ENCODE measurements around the gene FAM131C.

FAM131C gene

GRCh38 chr1:16018749-16019643 is 54.5 kb downstream of the FAM131C start:
- Histone ChIP-seq H3K9me3 (replicated peaks in 1 of 2; ENCODE audit: control insufficient read depth in 2 of 2, insufficient read depth in 1 of 2, low read depth in 1 of 2, low read length in 2 of 2) (no peaks in the 10 kb centered on the region), H2BK15ac (ENCODE audit: low read length) (no peak overlapping the region), H3K27me3 (ENCODE audit: control insufficient read depth in 3 of 3, insufficient read depth in 3 of 3, low read depth in 1 of 3, low read length in 3 of 3) (peaks cover 0 to 96% (median 12%) of the 10 kb centered on the region in 3 experiments), H3K36me3 (replicated peaks in 1 of 2; ENCODE audit: control insufficient read depth in 2 of 2, insufficient read depth in 2 of 2, low read length in 2 of 2) (no peaks in the 10 kb centered on the region), H4K91ac (ENCODE audit: low read depth, low read length, poor library complexity) (peak overlapping the region; percentile 13), H4K8ac (ENCODE audit: low read depth, low read length) (no peak overlapping the region), H3K14ac (ENCODE audit: low read length) (no peak overlapping the region), H2AK5ac (ENCODE audit: low read depth, low read length) (peak overlapping the region; percentile 44), H3K9ac (ENCODE audit: low read depth, low read length, poor library complexity) (no peak overlapping the region), H3K27ac (replicated peaks; ENCODE audit: low read length) (no peak overlapping the region), H3K4me2 (ENCODE audit: insufficient read depth, low read length, poor library complexity, severe bottlenecking) (no peak overlapping the region), H2BK5ac (ENCODE audit: low read length) (no peak overlapping the region), H3K79me1 (ENCODE audit: low read depth, low read length) (peaks cover 2% of the 10 kb centered on the region), H3K18ac (ENCODE audit: low read length) (peak overlapping the region; percentile 21), H3K4me1 (ENCODE audit: control insufficient read depth in 2 of 2, insufficient read depth in 1 of 2, low read depth in 1 of 2, low read length in 2 of 2) (peaks cover 9 to 20% of the 10 kb centered on the region in 2 donors), H2BK120ac (ENCODE audit: low read depth, low read length) (no peak overlapping the region), H2BK12ac (ENCODE audit: low read length) (no peak overlapping the region), H2AFZ (ENCODE audit: low read length) (no peak overlapping the region), H3K4ac (ENCODE audit: low read length) (no peak overlapping the region), H3K4me3 (ENCODE audit: low read length in 2 of 2) (no peak overlapping the region), H3K23ac (ENCODE audit: low read depth, low read length, poor library complexity) (peak overlapping the region; percentile 35)
- DNase-seq (ENCODE audit: low spot score): no peak
- no CpG with 5 or more reads among the region's 23 CpGs for WGBS, 2 donors (ENCODE audit: extremely low coverage in 2 of 2, insufficient read length in 2 of 2, insufficient replicate concordance in 1 of 2)

DNA sequence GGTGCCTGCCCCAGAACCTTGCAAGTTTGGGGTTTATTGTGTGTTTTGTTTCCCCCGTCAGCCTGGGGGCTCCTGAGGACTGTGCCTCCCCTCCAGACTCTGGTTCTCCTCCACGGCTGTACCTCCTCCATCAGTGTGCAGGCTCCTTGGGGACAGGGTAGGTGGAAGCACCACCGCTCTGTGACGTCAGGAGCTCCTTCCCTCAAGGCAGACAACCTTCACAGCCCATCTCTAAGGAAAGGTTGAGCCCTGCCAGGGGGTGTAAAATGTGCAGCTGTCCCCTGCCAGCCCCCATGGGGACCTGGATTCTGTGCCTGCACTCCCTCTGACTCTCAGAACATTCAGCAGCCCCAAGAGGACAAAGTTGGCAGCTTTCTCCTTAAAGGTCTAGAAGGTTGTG is 55.1 kb downstream of the FAM131C start:
- Histone ChIP-seq H3K14ac (ENCODE audit: low read length) (no peak overlapping the region), H3K9ac (ENCODE audit: low read depth, low read length, poor library complexity) (peak overlapping the region; percentile 9), H2BK5ac (ENCODE audit: low read length) (no peak overlapping the region), H3K27ac (replicated peaks; ENCODE audit: low read length) (no peak overlapping the region), H3K4ac (ENCODE audit: low read length) (no peak overlapping the region), H3K4me1 (ENCODE audit: control insufficient read depth in 2 of 2, insufficient read depth in 1 of 2, low read depth in 1 of 2, low read length in 2 of 2) (peaks cover 9 to 20% of the 10 kb centered on the region in 2 donors), H3K18ac (ENCODE audit: low read length) (peak overlapping the region; percentile 38), H3K9me3 (replicated peaks in 1 of 2; ENCODE audit: control insufficient read depth in 2 of 2, insufficient read depth in 1 of 2, low read depth in 1 of 2, low read length in 2 of 2) (no peaks in the 10 kb centered on the region), H3K36me3 (replicated peaks in 1 of 2; ENCODE audit: control insufficient read depth in 2 of 2, insufficient read depth in 2 of 2, low read length in 2 of 2) (no peaks in the 10 kb centered on the region), H3K4me2 (ENCODE audit: insufficient read depth, low read length, poor library complexity, severe bottlenecking) (no peak overlapping the region), H4K8ac (ENCODE audit: low read depth, low read length) (no peak overlapping the region), H3K4me3 (ENCODE audit: low read length in 2 of 2) (no peak overlapping the region), H2AK5ac (ENCODE audit: low read depth, low read length) (peak overlapping the region; percentile 53), H2BK12ac (ENCODE audit: low read length) (no peak overlapping the region), H3K23ac (ENCODE audit: low read depth, low read length, poor library complexity) (peak overlapping the region; percentile 13), H3K79me1 (ENCODE audit: low read depth, low read length) (peaks cover 2% of the 10 kb centered on the region), H2BK15ac (ENCODE audit: low read length) (no peak overlapping the region), H2AFZ (ENCODE audit: low read length) (peak overlapping the region; percentile 56), H4K91ac (ENCODE audit: low read depth, low read length, poor library complexity) (no peak overlapping the region), H2BK120ac (ENCODE audit: low read depth, low read length) (no peak overlapping the region), H3K27me3 (ENCODE audit: control insufficient read depth in 3 of 3, insufficient read depth in 3 of 3, low read depth in 1 of 3, low read length in 3 of 3) (peaks cover 0 to 96% (median 19%) of the 10 kb centered on the region in 3 experiments)
- DNase-seq (ENCODE audit: low spot score): no peak
- WGBS, 2 donors (ENCODE audit: extremely low coverage in 2 of 2, insufficient read length in 2 of 2, insufficient replicate concordance in 1 of 2): no CpG with 5 or more reads among the region's 4 CpGs

- Histone ChIP-seq H3K4me3 (ENCODE audit: low read length in 2 of 2) (no peak within 1 kb of the TSS), H3K36me3 (replicated peaks in 1 of 2; ENCODE audit: control insufficient read depth in 2 of 2, insufficient read depth in 2 of 2, low read length in 2 of 2) (no peaks in the 10 kb centered on the region), H3K4me2 (ENCODE audit: insufficient read depth, low read length, poor library complexity, severe bottlenecking) (no peak within 1 kb of the TSS), H3K23ac (ENCODE audit: low read depth, low read length, poor library complexity) (peak within 1 kb of the TSS; percentile 35), H2BK12ac (ENCODE audit: low read length) (peak within 1 kb of the TSS; percentile 77), H2BK5ac (ENCODE audit: low read length) (no peak within 1 kb of the TSS), H4K91ac (ENCODE audit: low read depth, low read length, poor library complexity) (peak within 1 kb of the TSS; percentile 13), H3K14ac (ENCODE audit: low read length) (peak within 1 kb of the TSS; percentile 21), H2AFZ (ENCODE audit: low read length) (peak within 1 kb of the TSS; percentile 56), H3K9me3 (replicated peaks in 1 of 2; ENCODE audit: control insufficient read depth in 2 of 2, insufficient read depth in 1 of 2, low read depth in 1 of 2, low read length in 2 of 2) (no peaks in the 10 kb centered on the region), H3K27me3 (ENCODE audit: control insufficient read depth in 3 of 3, insufficient read depth in 3 of 3, low read depth in 1 of 3, low read length in 3 of 3) (peaks cover 0 to 94% (median 24%) of the 10 kb centered on the region in 3 experiments), H3K79me1 (ENCODE audit: low read depth, low read length) (peaks cover 2% of the 10 kb centered on the region), H2BK15ac (ENCODE audit: low read length) (peak within 1 kb of the TSS; percentile 87), H4K8ac (ENCODE audit: low read depth, low read length) (no peak within 1 kb of the TSS), H3K4me1 (ENCODE audit: control insufficient read depth in 2 of 2, insufficient read depth in 1 of 2, low read depth in 1 of 2, low read length in 2 of 2) (peaks cover 9 to 22% of the 10 kb centered on the region in 2 donors), H2AK5ac (ENCODE audit: low read depth, low read length) (peak within 1 kb of the TSS; percentile 53), H2BK120ac (ENCODE audit: low read depth, low read length) (no peak within 1 kb of the TSS), H3K4ac (ENCODE audit: low read length) (no peak within 1 kb of the TSS), H3K27ac (replicated peaks; ENCODE audit: low read length) (no peak within 1 kb of the TSS), H3K9ac (ENCODE audit: low read depth, low read length, poor library complexity) (peak within 1 kb of the TSS; percentile 9), H3K18ac (ENCODE audit: low read length) (peak within 1 kb of the TSS; percentile 38)
- no peak for DNase-seq (ENCODE audit: low spot score)
- no CpG with 5 or more reads among the region's 37 CpGs for WGBS, 2 donors (ENCODE audit: extremely low coverage in 2 of 2, insufficient read length in 2 of 2, insufficient replicate concordance in 1 of 2)
These were observed 55.8 kb downstream of the FAM131C start, which contains the start of gene HSPB7 for GRCh38 chr1:16017461-16018303. HSPB7 (minus strand) TSS chr1:16018043; CDS start chr1:16017963, 80 bp downstream.

Measured in neuronal stem cell (in vitro differentiated cells).